ENCODE measurements around the gene MRPS24. TPM values are rescaled to one million over a fixed set of nuclear protein-coding genes. Genes with fewer than 3 reads are reported as not detected.

Gene MRPS24
- polyA plus RNA-seq, 12 donors: 50.0 to 76.9 (median 65.3) TPM; not detected in 1

DNA sequence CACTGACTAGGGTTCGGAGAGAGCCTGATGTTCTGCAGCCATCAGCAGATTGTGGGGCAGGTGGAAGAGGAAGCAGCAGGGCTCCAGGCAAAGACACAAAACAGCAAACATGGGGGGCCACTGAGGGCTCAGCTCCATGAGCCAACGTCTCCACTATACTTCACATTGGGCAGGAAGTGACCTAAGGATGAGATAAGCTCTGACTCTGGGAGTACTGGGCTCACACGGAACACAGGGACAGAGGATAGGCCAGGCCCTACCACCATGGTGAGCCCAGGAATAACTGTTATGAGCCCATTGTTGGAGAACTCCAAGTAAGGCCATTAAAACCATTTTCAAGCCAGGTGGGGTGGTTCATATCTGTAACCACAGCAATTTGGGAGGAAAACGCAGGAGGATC is 14.9 kb upstream of the MRPS24 start:
- DNase-seq: no peak

DNA sequence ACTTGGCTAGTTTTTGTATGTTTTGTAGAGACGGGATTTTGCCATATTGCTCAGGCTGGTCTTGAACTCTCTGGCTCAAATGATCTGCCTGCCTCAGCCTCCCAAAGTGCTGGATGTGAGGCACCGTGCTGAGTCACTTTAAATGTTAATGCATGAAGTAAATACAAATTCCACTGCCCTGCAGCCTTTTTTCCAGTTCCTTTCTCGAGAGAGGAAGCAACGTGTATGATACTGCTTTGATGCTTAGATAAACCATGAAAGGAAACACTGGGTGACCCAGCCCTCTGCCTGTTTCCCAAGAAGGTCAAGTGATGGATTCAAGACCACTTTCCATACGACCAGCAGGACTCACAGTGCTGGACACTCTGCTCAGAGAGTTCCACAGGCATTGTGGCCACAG is 11.3 kb upstream of the MRPS24 start:
- DNase-seq: no peak

DNA sequence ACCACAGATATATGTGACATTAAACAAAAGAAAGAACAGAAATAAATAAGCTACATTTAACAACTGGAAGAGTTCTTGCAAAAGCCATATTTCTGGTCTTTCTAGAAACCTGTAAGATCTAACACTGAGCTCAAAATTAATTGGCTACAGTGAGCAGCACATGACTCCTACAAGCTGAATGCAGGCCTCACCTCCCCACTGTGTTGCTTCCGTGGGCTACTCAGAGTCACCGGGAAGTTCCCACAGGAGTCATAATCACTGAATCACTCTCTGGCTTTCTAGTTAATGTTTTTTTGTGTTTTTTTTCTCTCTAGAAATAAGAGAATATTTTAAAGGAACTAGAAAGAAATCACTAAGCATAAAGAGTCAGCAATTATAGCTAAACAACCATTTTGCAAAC is 10.2 kb upstream of the MRPS24 start:
- DNase-seq: no peak

DNA sequence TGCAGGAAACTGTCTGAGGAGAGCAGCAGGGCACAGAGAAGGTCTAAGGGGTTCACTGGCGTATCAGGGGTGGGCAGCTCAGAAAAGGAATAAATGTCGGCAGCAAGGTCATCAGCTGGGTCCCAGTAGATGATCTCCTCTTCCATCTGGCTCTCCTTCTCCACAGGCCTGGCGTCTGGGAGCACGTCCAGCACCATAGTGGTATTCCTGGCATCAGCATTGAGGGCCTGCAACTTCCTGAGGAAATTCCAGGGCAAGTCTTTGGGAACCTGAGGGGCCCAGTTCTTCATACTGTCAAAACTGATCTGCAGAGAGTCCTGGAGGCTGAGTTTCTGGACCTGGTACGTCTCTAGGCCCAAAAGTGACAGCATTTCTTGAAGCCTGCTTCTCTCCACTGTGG is 9.6 kb upstream of the MRPS24 start:
- no peak for DNase-seq

DNA sequence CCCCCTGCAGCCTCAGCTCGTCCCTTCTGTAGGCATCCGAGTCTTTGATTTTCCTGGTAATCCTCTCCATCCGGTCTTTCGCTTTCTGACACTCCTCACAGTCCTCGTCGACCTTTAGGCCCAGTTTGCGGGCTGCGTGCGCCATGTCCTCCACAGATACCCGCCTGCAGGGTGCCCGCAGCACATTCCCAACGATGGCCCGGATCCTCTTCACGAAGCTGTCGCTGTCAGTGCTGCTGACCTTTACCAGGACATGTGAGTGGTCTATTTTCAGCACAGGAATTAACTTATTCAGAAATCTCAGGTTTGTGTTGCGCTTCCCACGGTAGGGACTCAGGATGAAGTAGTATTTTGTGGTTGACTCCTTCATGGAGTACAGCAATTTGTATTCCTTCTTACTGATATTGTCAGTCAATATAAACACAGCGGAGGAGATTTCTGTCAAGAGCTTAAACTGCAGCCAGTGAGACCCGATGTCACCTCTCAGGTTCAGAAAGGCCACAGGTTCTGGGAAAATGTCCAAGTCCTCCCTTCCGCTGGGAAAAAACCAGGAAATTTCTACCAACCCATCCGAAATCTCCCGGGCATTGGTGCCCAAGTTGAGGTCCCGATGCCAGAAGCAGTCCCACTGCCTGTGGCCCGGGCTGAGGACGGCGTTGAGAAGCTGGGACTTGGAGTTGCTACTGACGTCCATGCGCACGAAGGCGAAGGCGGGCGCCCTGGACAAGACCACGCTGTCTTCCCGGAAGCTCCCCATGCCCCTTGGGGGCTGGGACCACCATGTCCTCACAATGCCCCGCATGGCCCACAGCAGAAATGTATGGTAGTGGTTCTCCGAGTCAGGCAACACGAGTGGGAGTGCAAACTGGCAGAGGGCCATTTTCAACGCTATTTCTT is 8.9 kb upstream of the MRPS24 start:
- no peak for DNase-seq

DNA sequence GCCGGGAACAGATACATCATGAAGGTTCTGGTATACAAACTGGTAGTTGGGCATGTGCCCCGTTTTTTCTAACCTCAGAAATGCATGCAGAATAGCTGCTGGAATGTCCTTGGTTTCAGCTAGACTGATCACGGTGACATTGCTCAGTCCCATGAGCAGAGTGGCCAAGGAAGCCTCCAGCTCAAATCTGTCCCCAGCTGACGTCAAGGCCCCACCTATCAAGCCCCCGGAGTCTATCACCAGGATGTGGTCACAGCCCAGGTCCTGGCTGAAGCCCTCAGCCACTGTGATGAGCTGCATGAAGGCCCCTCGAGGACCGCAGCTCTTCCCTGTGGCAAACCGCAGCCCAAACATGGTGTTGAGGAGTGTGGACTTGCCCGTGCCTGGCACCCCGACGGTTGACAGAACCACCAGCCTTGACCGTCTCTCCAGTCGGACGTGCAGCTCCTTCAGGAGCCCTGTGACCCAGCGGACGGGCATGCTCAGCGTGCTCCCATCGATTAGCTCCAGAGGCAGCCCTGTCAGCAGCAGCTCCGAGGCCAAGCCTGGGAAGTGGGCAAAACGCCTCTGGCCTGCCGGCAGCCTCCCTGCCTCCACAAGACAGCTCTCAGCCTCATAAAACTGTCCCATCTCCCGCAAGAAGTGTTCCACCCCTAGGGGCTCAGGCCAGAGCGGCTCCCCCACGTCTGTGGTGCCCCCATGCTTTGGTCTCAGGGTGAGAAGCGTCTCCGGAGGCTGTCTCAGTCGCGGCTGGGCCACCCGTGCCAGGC is 7.8 kb upstream of the MRPS24 start:
- DNase-seq: no peak

DNA sequence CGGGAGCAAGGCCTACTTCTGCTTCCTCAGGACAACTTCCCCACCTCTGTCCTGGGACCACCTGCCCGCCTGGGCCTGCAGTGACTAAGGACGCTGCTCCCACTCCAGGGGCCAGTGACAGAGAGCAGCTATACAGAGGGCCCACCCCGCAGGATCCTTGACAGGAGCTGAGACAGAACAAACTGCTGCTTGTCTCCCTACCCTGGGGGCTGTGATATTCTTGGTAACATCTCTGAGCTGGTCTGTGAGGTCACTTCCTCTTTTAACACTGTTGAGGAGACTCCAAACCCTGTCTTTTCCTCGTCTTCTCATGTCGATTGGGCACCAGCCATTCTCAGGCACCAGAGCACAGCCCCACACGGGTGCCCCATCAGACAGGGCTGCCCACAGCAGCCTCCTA is 6.9 kb upstream of the MRPS24 start:
- no peak for DNase-seq

DNA sequence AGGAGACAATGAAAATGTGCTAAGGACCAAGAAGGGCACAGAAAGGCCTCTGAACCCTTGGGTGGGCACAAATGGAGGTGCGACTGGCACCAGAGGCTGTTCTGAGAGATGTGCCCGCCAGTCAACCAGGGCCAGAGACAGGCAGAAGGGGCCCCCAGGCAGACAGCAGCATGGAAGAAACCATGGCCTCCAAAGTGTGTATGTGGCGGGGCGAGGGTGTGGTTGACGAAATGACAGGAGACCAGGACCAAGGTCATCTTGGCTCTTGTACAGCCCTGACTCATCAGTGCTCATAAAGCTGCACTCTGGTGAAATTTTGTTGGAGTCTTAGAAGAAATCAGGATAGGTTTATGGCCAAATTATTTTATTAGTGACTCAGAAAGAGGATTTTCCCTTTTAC is 4.0 kb upstream of the MRPS24 start:
- DNase-seq: no peak

DNA sequence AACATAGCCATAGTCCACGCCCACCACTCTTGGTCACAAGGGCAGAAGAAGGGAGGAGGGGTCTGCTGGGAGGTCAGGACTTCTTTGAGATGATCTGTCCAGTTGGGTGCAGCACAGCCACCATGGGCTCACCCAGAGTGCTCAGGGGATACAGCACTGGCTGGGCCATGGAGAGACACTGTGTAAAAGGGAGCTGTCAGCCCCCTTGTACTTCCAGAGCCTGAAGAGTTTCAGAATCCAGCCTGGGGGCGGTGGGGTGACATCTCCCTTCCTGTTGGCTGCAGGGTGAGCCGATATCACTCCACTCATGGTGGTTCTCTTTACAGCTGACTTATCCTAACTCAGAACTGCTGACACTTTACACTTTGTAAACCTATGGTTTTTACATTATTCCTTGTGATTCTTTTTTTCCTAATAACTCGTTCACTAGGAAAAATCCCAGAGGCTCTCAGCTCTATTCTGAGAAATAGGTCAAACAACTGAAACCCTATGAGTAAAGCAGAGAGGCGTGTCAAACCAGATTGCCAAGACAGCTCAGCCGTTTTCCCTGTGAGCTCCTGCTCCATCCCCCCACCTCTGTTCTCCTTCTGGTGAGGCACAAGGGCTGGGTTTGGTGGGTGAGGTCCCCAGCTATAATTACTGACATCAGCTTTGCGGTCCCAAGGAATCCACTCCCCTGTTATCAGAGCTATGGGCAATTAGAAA is 3.2 kb upstream of the MRPS24 start:
- peak; percentile 70 for DNase-seq

DNA sequence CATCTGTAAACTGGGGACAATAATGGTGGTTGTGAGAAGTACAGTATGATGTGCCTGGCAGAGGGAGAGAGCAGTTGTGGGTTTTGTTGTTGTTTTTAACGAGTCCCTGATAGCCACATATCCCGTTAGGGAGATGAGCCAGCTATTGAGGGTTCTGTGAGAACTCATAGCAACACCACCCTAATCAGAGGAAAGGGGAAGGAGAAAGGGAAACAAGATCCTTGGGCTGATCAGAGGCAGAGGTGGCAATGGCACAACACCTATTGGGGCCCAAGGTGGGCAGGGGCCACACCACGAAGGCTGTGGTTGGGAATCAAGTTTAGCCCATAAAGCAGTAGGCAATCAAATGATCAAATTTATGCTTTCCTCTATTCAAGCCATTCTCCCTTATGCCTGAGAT is 1.7 kb upstream of the MRPS24 start:
- no peak for DNase-seq

DNA sequence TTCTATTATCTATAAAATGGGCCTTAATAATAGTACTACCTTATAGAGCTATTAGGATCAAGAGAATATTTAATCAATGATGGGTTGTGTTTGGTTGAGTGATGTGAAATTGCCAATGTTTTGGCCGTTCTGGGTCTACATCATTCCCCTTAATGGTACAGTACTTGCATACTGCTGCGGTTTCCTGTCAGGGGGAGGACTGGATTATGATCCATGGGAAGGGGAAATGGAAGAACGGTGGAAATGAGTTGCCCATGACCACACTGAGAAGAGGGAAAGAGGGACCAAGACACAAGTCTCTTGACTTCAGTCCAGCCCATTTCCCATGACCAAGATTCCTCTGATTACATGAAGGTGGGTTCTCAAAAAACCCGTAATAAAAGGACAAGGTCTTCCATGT is 999 bp upstream of the MRPS24 start:
- DNase-seq: no peak

DNA sequence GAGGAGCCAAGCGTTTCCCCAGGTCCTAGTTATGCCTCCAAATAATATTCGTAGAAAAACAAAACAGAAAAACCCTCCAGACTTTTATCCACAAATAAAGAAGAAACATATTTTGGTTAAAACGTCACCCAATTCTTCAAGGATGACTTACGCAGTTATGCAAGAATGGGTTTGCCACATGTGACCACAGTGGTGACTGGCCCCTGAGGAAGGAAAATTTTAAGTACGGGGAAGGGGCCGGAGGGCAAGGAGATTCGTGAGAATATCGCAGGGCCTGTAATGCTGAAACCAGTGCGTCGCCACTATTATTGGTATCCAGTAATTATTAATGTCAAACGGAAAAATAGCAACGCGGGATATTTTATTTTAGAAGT is 537 bp upstream of the MRPS24 start:
- peak; percentile 48 for DNase-seq

DNA sequence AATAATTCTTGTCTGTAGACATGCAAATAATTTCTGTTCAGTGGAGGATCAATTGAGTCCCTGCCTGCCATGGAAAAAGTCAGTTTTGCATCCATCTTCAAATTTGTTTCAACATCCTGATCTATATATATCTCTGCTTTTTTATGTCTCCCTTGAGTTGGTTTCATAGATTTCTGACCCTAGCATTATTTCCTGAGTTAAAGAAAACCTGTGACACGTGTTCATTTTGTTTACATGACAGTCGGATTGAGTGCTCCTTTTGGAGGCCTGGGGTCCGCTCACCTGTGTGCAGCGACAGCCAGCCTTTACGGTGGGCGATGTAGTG is 674 bp downstream of the MRPS24 start:
- DNase-seq: no peak

DNA sequence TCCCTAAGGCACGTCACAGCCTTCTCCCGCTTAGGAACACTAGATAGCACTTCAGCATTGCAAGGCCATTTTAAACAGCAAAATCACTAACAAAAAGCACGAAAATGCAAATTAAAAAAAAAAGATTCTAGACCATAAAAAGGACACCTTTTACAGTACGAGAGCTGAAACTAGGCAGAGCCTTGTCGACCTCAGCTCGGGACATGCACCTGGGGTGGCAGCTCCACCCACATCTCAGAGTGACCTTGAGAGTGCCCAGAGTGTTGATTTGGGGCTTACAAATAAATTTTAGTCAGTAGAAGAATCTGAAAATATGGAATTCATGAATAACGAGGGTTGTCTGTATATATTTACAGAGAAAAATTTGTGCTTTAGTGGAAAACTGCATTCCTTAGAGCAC is 1.1 kb downstream of the MRPS24 start:
- DNase-seq: no peak

DNA sequence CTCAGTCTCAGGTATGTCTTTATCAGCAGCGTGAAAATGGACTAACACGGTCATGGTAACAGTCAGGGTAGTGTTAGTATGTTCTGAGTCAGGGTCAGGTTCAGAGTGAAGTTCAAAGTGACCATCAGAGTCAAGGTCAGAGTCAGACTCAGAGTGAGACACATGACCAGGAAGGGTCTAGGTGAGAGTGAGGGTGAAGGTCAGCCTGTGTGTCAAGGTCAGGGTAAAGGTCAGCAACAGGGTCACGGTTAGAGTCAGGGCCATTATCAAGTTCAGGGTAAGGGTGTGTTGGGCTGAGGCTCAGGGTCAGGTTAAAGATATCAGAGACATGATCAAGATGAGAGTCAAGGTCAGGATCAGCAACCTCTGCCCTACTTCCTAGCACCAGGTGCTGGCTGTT is 4.0 kb downstream of the MRPS24 start:
- DNase-seq: no peak

DNA sequence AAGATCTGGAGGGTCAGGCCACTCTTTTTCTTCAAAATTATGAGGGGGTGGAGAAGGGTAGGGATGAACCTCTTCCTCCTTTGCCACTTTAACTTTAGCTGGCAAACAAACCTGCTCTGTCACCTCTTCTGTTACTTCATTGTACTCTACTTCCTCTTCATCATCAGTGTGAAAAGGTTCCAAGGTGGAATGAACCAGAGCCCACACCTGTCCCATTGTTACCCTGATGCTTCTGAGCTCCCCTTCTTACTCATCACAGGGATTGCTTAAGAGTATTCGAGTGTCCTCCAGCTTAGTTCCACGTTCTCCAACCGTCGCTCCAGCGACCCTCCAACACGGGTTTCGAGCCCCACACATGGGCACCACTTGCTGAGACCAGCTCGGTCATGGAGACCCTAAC is 5.2 kb downstream of the MRPS24 start:
- no peak for DNase-seq

DNA sequence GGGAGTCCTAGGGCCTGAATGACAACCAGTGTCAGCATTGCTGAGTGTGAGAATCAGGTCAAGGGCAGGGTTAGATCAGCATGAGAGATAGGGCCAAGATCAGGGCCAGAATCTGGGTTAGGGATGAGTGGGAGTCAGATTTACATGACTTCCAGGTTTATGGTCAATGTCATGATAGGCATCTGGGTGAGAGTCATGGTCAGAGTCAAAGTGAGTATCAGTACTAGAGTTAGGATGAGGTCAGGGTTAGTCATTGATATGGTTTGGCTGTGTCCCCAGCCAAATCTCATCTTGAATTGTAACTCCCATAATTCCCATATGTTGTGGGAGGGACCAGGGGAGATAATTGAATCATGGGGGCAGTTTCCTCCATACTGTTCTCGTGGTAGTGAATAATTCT is 12.3 kb downstream of the MRPS24 start:
- DNase-seq: no peak

DNA sequence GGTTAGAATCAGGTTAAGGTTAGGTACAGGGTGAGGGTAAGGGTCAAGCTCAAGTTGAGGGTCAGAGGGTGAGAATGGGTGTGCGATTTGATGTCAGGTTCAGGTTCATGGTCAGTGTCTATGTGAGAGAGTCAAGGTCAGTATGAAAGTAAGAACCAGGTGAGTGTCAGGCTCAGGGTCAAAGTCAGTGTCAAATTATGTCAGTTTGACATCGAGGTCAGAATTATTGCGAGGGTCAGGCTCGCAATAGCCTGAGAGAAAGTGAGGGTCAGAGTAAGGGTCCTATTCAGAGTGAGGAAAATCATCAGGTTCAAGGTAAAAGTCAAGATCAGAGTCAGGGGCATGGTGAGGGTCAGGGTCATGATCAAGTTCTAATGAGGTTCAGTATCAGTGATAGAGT is 13.0 kb downstream of the MRPS24 start:
- DNase-seq: no peak

DNA sequence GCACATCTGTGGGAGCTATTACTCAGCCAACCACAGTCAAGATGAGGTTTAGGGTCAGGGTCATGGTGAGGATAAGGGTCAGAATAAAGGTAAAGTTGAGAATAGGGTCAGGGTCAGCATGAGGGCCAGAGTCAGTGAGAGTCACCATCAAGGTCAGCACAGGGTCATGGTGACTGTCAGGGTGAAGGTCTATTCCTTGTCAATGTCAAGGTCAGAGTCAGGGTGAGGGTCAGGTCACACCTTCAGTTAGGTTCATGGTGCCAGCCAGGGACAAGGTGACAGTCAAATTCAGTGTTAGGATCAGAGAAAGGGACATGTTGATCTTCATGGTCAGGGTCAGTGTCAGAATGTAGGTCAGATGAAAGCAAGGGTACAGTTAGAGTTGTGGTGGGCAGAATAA is 14.1 kb downstream of the MRPS24 start:
- DNase-seq: no peak

DNA sequence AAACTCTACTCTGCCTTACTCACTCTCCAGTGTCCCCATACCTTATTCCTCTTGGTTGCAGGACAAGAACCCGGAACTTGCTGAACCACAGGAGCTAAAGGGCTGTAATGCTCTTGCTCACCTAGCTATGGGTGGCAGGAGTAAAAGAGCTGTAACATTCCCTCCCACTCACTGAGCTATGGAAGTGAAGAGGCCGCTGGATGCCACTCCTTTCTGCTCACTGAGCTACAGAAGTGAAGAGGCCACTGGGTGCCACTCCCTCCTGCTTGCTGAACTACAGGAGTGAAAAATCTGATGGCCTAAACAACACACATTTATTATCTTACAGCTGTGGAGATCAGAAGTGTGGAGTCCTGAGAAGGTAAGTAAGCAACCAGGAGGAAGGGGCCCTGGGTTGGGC is 17.5 kb downstream of the MRPS24 start:
- DNase-seq: no peak

DNA sequence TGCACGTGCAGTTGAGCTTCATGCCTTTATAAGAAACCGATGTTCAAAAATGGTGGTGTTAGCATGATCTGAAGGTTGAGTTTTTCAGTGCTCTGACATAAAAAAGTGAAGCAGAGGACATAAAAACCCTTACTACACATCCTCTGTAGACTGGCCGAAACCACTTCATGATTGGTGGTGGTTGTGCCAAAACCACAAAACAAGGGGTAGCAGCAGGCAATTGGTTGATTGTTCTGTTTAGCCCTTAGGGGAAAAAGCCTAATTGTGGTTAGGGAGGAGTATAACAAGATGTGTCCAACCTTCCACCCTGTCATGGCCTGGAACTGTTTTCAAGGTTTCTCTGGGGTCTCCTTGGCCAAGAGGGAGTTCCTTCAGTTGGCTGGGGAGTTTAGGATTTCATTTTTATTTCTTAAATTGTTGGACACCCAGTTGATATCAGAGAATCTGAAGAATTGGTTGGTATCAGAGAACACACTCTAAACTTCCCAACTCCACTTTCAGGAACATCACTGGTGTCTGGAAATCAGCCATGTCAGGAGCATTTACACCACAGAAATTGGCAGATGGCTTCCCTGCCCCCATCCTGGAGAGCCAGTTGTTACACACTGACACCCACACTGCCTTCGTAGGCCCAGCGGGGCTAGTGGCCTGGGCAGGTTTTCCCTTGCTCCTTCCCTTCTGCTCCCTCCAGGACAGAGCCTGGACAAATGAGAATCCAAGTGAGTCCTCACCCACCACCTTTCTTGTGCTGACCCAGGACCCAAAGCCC is 18.8 kb downstream of the MRPS24 start:
- no peak for DNase-seq

DNA sequence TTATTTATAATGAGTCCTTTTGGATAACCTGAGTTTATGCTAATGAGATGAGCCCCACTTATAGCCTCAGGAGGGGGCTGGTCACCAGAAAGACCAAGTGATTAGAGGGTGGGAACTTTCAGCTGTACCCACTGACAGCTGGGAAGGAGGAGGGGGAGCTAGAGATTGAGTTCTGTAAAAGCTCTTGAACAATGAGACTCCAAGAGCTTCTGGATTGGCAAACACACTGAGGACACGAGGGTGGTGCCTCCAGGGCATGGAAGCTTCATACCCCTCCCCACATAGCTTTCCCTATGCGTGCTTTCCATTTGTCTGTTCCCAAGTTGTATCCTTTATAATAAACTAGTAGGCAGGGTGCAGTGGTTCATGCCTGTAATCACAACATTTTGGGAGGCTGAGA is 20.3 kb downstream of the MRPS24 start:
- DNase-seq: no peak
